ENCODE data around the gene TMEM198. TPM values are rescaled to one million over a fixed set of nuclear protein-coding genes. Genes with fewer than 3 reads are reported as not detected.

The TMEM198 gene
- polyA plus RNA-seq, 1 donor from 2014 or later: 44.0 TPM

DNA sequence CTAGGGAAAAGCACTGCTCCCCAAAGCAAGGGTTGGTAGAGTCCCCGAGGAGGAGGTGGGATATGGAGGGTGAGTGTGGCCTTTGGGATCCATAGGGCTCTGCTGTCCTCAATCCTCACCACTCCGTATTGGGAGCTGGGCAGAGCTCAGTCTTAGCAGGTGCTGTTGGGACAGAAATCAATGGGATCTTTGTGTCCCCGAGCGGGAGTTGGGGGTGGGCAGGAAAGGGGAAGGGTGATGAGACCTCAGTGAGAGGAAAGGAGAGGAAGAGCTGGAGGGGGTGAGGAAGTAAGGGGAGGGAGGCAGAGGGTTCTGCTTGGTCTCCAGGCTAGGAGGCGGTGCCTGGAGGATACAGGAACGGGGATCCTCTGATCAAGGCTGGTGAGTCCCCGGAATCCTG, 26.9 kb upstream of the TMEM198 start:
- Histone ChIP-seq H3K27me3 (ENCODE audit: insufficient read depth, low read depth, low read length) (no peaks in the 10 kb centered on the region), H3K36me3 (ENCODE audit: insufficient read depth, low read length) (no peaks in the 10 kb centered on the region), H3K27ac (ENCODE audit: low read length) (no peak overlapping the region)

DNA sequence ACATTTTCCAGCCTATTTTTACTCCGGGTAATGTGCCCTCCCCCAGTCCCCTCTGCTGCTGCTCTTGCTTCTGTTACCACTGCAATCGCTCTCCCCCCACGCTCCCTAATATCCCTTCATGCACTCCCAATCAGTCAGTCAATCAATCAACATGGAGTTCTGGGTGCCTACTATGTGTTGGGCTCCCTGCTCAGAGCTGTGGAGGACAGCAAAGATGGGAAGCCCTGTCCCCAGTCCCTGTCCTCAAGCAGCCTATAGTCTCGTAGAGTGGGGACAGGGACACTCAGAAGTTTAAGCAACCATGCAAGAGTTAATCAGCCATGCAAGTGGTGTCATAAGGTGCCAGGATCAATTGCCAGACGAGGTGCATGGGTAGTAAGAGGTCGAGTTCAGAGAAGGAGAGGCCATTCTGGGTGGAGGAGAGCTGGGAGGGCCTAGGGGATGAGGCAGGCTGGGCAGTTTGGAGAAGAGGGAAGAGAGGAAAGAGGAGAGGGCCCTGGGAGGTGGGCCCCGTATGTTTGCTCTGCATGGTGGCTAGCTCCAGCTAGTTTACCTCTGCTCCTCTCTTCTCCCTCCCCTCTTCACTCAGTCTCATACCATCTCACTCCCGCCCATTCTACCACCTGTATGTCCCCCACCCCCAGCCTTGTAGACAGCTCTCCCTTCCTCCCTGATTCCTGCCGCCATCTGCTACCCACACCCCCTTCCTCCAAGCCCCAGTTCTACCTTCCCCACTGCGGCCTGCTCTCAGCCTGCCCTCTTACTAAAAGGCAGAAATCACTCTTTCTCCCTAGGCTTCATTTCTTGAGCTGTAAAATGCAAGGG, 25.7 kb upstream of the TMEM198 start:
- no peaks in the 10 kb centered on the region for H3K9me3 ChIP-seq (ENCODE audit: low read length)
- H3K36me3 ChIP-seq (ENCODE audit: insufficient read depth, low read length): no peaks in the 10 kb centered on the region
- no peak overlapping the region for H3K4me3 ChIP-seq (ENCODE audit: low read length)
- H3K9me2 ChIP-seq (ENCODE audit: insufficient read depth, low read length): no peaks in the 10 kb centered on the region
- no peak overlapping the region for H2AFZ ChIP-seq (ENCODE audit: low read depth, low read length)
- H3K27ac ChIP-seq (ENCODE audit: low read length): no peak overlapping the region
- no peak overlapping the region for H3K9ac ChIP-seq (ENCODE audit: low read length)
- H3F3A ChIP-seq (ENCODE audit: insufficient read depth, low read length, poor library complexity, severe bottlenecking): no peaks in the 10 kb centered on the region
- TF ChIP-seq SMC3 (conservative IDR thresholded peaks at IDR 0.05; ENCODE audit: poor library complexity): no peak
- TF ChIP-seq TAF1 (IDR thresholded peaks at IDR 0.05; ENCODE audit: low read depth): no peak
- TF ChIP-seq, protein P1, sequence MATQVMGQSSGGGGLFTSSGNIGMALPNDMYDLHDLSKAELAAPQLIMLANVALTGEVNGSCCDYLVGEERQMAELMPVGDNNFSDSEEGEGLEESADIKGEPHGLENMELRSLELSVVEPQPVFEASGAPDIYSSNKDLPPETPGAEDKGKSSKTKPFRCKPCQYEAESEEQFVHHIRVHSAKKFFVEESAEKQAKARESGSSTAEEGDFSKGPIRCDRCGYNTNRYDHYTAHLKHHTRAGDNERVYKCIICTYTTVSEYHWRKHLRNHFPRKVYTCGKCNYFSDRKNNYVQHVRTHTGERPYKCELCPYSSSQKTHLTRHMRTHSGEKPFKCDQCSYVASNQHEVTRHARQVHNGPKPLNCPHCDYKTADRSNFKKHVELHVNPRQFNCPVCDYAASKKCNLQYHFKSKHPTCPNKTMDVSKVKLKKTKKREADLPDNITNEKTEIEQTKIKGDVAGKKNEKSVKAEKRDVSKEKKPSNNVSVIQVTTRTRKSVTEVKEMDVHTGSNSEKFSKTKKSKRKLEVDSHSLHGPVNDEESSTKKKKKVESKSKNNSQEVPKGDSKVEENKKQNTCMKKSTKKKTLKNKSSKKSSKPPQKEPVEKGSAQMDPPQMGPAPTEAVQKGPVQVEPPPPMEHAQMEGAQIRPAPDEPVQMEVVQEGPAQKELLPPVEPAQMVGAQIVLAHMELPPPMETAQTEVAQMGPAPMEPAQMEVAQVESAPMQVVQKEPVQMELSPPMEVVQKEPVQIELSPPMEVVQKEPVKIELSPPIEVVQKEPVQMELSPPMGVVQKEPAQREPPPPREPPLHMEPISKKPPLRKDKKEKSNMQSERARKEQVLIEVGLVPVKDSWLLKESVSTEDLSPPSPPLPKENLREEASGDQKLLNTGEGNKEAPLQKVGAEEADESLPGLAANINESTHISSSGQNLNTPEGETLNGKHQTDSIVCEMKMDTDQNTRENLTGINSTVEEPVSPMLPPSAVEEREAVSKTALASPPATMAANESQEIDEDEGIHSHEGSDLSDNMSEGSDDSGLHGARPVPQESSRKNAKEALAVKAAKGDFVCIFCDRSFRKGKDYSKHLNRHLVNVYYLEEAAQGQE (IDR thresholded peaks at IDR 0.05; ENCODE audit: borderline replicate concordance): no peak
- no peak for TF ChIP-seq POLR2AphosphoS5 (IDR thresholded peaks at IDR 0.05)
- no peak for TF ChIP-seq EZH2 (IDR thresholded peaks at IDR 0.05; ENCODE audit: borderline replicate concordance, insufficient read depth, low read length, poor library complexity, severe bottlenecking)
- TF ChIP-seq RAD21 (conservative IDR thresholded peaks at IDR 0.05): no peak
- TF ChIP-seq, protein P2, sequence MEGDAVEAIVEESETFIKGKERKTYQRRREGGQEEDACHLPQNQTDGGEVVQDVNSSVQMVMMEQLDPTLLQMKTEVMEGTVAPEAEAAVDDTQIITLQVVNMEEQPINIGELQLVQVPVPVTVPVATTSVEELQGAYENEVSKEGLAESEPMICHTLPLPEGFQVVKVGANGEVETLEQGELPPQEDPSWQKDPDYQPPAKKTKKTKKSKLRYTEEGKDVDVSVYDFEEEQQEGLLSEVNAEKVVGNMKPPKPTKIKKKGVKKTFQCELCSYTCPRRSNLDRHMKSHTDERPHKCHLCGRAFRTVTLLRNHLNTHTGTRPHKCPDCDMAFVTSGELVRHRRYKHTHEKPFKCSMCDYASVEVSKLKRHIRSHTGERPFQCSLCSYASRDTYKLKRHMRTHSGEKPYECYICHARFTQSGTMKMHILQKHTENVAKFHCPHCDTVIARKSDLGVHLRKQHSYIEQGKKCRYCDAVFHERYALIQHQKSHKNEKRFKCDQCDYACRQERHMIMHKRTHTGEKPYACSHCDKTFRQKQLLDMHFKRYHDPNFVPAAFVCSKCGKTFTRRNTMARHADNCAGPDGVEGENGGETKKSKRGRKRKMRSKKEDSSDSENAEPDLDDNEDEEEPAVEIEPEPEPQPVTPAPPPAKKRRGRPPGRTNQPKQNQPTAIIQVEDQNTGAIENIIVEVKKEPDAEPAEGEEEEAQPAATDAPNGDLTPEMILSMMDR (IDR thresholded peaks at IDR 0.05; ENCODE audit: poor library complexity, severe bottlenecking): no peak
- TF ChIP-seq EP300 (conservative IDR thresholded peaks at IDR 0.05; ENCODE audit: poor library complexity, severe bottlenecking): no peak
- no peak for TF ChIP-seq MXI1 (conservative IDR thresholded peaks at IDR 0.05; ENCODE audit: poor library complexity, severe bottlenecking)
- no peaks in the 10 kb centered on the region for H3K27me3 ChIP-seq (ENCODE audit: insufficient read depth, low read depth, low read length)
- no peak overlapping the region for H3K4me2 ChIP-seq (ENCODE audit: low read length)
- no peaks in the 10 kb centered on the region for H4K20me1 ChIP-seq (ENCODE audit: insufficient read depth)
- no peaks in the 10 kb centered on the region for H3K79me2 ChIP-seq (replicated peaks; ENCODE audit: insufficient read depth, low read length)

More for the DNA sequence above, 26.9 kb upstream of the TMEM198 start:
- H3K9me3 ChIP-seq (ENCODE audit: low read length): no peaks in the 10 kb centered on the region
- H2AFZ ChIP-seq (ENCODE audit: low read depth, low read length): no peak overlapping the region
- H3K9me2 ChIP-seq (ENCODE audit: insufficient read depth, low read length): no peaks in the 10 kb centered on the region
- TF ChIP-seq EP300 (conservative IDR thresholded peaks at IDR 0.05; ENCODE audit: poor library complexity, severe bottlenecking) (no peak), SMC3 (conservative IDR thresholded peaks at IDR 0.05; ENCODE audit: poor library complexity) (no peak), POLR2AphosphoS5 (IDR thresholded peaks at IDR 0.05) (no peak), EZH2 (IDR thresholded peaks at IDR 0.05; ENCODE audit: borderline replicate concordance, insufficient read depth, low read length, poor library complexity, severe bottlenecking) (no peak), MXI1 (conservative IDR thresholded peaks at IDR 0.05; ENCODE audit: poor library complexity, severe bottlenecking) (no peak), TAF1 (IDR thresholded peaks at IDR 0.05; ENCODE audit: low read depth) (no peak), RAD21 (conservative IDR thresholded peaks at IDR 0.05) (no peak)
- TF ChIP-seq, protein P2 (IDR thresholded peaks at IDR 0.05; ENCODE audit: poor library complexity, severe bottlenecking): no peak
- TF ChIP-seq, protein P1 (IDR thresholded peaks at IDR 0.05; ENCODE audit: borderline replicate concordance): no peak
- no peak overlapping the region for H3K4me2 ChIP-seq (ENCODE audit: low read length)
- H4K20me1 ChIP-seq (ENCODE audit: insufficient read depth): no peaks in the 10 kb centered on the region
- no peak overlapping the region for H3K9ac ChIP-seq (ENCODE audit: low read length)
- no peak overlapping the region for H3K4me3 ChIP-seq (ENCODE audit: low read length)
- no peaks in the 10 kb centered on the region for H3F3A ChIP-seq (ENCODE audit: insufficient read depth, low read length, poor library complexity, severe bottlenecking)
- no peaks in the 10 kb centered on the region for H3K79me2 ChIP-seq (replicated peaks; ENCODE audit: insufficient read depth, low read length)
